Bladder microvascular endothelial cell (primary cell): ENCODE measurements around the gene CNIH2. TPM values are rescaled to one million over a fixed set of nuclear protein-coding genes. Genes with fewer than 3 reads are reported as not detected.

Experiments
- total RNA-seq: library from RNA; depleted of rRNA; stranded (reverse); fragments of >200 nt; gene quantifications from 2 replicates; pipeline ENCODE4 v1.2.3, GENCODE V29; 2014

Gene CNIH2
- not detected in 2 replicates for total RNA-seq

GRCh38 chr11:66277471-66278362 is at the start of gene CNIH2:
Gene CNIH2 (plus strand): TSS chr11:66278175. CDS start chr11:66278457, 282 bp downstream.

DNA sequence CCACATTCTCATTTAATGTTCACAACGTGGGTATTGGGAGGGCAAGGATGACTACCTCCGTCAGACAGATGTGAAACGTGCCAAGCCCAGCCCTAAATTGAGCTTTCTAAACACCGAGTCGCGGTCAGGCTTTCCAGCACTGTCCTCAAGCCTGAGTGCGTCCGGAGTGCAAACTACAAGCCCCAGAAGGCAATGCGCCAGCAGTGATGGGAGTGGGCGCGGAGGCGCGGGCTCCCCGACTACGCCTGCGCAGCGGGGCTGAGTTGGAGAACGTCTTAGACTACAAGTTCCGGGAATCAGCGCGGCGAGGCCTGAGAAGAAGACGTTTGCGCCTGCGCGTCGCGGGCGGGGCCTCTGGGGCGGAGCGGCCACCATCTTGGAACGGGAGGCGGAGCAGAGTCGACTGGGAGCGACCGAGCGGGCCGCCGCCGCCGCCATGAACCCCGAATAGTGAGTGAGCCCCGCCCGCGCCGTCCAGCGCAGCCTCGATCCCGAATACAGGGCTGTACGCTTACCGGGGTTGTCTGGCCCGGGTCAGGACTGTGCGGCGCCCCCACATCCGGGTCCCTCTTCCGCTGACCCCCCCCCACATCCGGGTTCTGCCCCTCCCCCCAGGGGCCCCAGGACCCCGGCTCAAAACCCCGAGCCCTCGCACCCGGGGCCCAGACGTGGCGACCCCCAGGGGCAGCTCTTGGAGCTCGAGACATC is 9.6 kb upstream of the CNIH2 start, which contains the start of gene RAB1B:
RAB1B (plus strand) TSS at position 396 of the 708 bp plus-strand sequence; CDS start at position 437, 41 bp downstream.

GRCh38 chr11:66288671-66289547 is 10.9 kb downstream of the CNIH2 start, which contains the start of gene YIF1A:
Gene YIF1A (minus strand): TSS chr11:66289143. CDS start chr11:66288985, 158 bp downstream.

GRCh38 chr11:66291706-66292542 is 13.9 kb downstream of the CNIH2 start, which contains the start of gene TMEM151A:
Gene TMEM151A (plus strand): TSS chr11:66291894. CDS start chr11:66292014, 120 bp downstream.

DNA sequence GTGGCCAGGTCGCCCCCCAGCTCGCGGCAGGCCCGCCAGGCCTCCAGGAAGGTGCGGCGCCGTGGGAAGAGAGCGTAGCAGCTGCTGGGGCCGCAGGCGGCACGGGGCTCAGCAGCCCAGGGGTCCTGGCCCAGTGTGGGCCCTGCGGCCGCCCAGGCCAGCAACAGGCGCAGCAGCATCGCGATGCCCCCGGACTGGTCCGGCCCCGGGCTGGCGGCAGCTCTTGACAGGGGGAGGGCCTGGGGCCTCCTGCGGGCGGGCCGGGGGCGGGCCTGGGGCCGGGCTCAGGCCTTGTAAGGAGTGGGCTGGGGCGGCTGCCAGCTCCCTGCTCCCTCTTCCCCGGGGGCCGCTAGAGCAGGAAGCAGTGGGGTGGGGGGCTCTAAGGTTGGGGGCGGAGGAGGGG is 38.9 kb downstream of the CNIH2 start, which contains the start of gene CD248:
CD248 (minus strand) TSS at position 196 of the 403 bp plus-strand sequence; CDS start at position 179, 17 bp downstream.

Other genes with a start within 250 kb of the CNIH2 start
- gene GAL3ST3, start 229.0 kb upstream of the CNIH2 start, total RNA-seq = 0.76 TPM in 1 of 2 replicates, not detected in the other
- gene SF3B2, start 225.8 kb upstream of the CNIH2 start, total RNA-seq = 74.0 and 88.3 TPM in 2 replicates
- 12.8 and 50.9 TPM in 2 replicates for gene PACS1, start 207.9 kb upstream of the CNIH2 start, total RNA-seq
- gene KLC2, start 20.5 kb upstream of the CNIH2 start, total RNA-seq = 11.2 and 25.1 TPM in 2 replicates
- 75.1 and 116 TPM in 2 replicates for gene RAB1B, start 9.5 kb upstream of the CNIH2 start, total RNA-seq
- gene YIF1A, start 11.0 kb downstream of the CNIH2 start, total RNA-seq = 106 and 124 TPM in 2 replicates
- under 0.01 TPM in 1 of 2 replicates, not detected in the other for gene TMEM151A, start 13.7 kb downstream of the CNIH2 start, total RNA-seq
- 0.25 and 1.3 TPM in 2 replicates for gene CD248, start 38.9 kb downstream of the CNIH2 start, total RNA-seq
- 2.9 and 4.0 TPM in 2 replicates for gene RIN1, start 58.3 kb downstream of the CNIH2 start, total RNA-seq
- gene BRMS1, start 66.9 kb downstream of the CNIH2 start, total RNA-seq = 57.6 and 64.3 TPM in 2 replicates
- gene B4GAT1, start 69.5 kb downstream of the CNIH2 start, total RNA-seq = 13.4 and 23.8 TPM in 2 replicates
- 0.16 and 1.3 TPM in 2 replicates for gene SLC29A2, start 93.6 kb downstream of the CNIH2 start, total RNA-seq
- not detected in 2 replicates for gene NPAS4, start 142.9 kb downstream of the CNIH2 start, total RNA-seq
- gene MRPL11, start 160.7 kb downstream of the CNIH2 start, total RNA-seq = 34.9 and 46.1 TPM in 2 replicates
- 2.4 and 5.7 TPM in 2 replicates for gene PELI3, start 188.7 kb downstream of the CNIH2 start, total RNA-seq
- 52.9 and 65.8 TPM in 2 replicates for gene DPP3, start 202.3 kb downstream of the CNIH2 start, total RNA-seq
- 12.5 and 26.4 TPM in 2 replicates for gene BBS1, start 232.5 kb downstream of the CNIH2 start, total RNA-seq